Liver (tissue), 9 donors: ENCODE results near the gene SNAPIN. TPM values are rescaled to one million over a fixed set of nuclear protein-coding genes. Genes with fewer than 3 reads are reported as not detected.

Source experiments
- DNase-seq: peaks from one replicate; pipeline ENCODE4 v3.0.0-alpha.2; 2017; ENCODE audit warnings: low spot score
- H3K27ac ChIP-seq, 2 donors: one replicate each; pipeline ENCODE4 v1.7.0; 2013; ENCODE audit warnings: inconsistent platforms in 2 of 2, low read length in 2 of 2, control low read depth in 1 of 2, low read depth in 1 of 2, mild to moderate bottlenecking in 1 of 2
- H3K27me3 ChIP-seq, 4 donors: one replicate each; pipeline versions ENCODE4 v1.6.1 to v1.7.0; 2013; ENCODE audit warnings: low read length in 3 of 4, inconsistent platforms in 1 of 4, mild to moderate bottlenecking in 1 of 4, moderate library complexity in 1 of 4; ENCODE audit not compliant: control insufficient read depth in 4 of 4, insufficient read depth in 4 of 4
- H3K36me3 ChIP-seq, 4 donors: one replicate each; pipeline versions ENCODE4 v1.6.1 to v1.7.0; 2013; ENCODE audit warnings: low read length in 3 of 4, mild to moderate bottlenecking in 3 of 4, low read depth in 1 of 4, moderate library complexity in 1 of 4; ENCODE audit not compliant: control insufficient read depth in 4 of 4, insufficient read depth in 3 of 4
- H3K4me1 ChIP-seq, 4 donors: one replicate each; pipeline versions ENCODE4 v1.6.1 to v1.7.0; 2013; ENCODE audit warnings: low read length in 3 of 4, mild to moderate bottlenecking in 3 of 4, moderate library complexity in 1 of 4; ENCODE audit not compliant: control insufficient read depth in 4 of 4, insufficient read depth in 4 of 4
- H3K4me3 ChIP-seq, 3 donors: one replicate each; pipeline versions ENCODE4 v1.6.1 to v1.7.0; 2013; ENCODE audit warnings: low read length in 3 of 3, control low read depth in 1 of 3, low read depth in 1 of 3, mild to moderate bottlenecking in 1 of 3
- H3K9ac ChIP-seq, 2 donors: one replicate each; pipeline ENCODE4 v1.7.0; 2013; ENCODE audit warnings: low read length in 2 of 2, mild to moderate bottlenecking in 2 of 2, moderate library complexity in 2 of 2, control low read depth in 1 of 2, low read depth in 1 of 2
- H3K9me3 ChIP-seq, 4 donors: one replicate each; pipeline versions ENCODE4 v1.6.1 to v1.7.0; 2013; ENCODE audit warnings: low read length in 3 of 4; ENCODE audit not compliant: control insufficient read depth in 4 of 4
- EGR1 ChIP-seq, 2 donors: IDR thresholded peaks; 2 replicates each; pipeline ENCODE4 v1.6.1; 2016 to 2018; ENCODE audit warnings: antibody characterized with exemption in 2 of 2, low read depth in 2 of 2
- FOXA1 ChIP-seq: IDR thresholded peaks from 2 replicates; pipeline ENCODE4 v1.6.1; 2016; ENCODE audit warnings: antibody characterized with exemption
- FOXA2 ChIP-seq: IDR thresholded peaks from 2 replicates; pipeline ENCODE4 v1.6.1; 2016; ENCODE audit warnings: antibody characterized with exemption
- GABPA ChIP-seq, 2 donors: IDR thresholded peaks in 1 of 2; conservative IDR thresholded peaks in 1 of 2; 2 replicates each; pipeline ENCODE4 v1.6.1; 2016; ENCODE audit warnings: antibody characterized with exemption in 2 of 2, mild to moderate bottlenecking in 1 of 2, moderate library complexity in 1 of 2
- HNF4A ChIP-seq, 2 donors: conservative IDR thresholded peaks; 2 replicates each; pipeline ENCODE4 v1.6.1; 2016; ENCODE audit warnings: antibody characterized with exemption in 2 of 2, mild to moderate bottlenecking in 2 of 2
- HNF4G ChIP-seq: IDR thresholded peaks from 2 replicates; pipeline ENCODE4 v1.6.1; 2016; ENCODE audit warnings: antibody characterized with exemption
- JUND ChIP-seq, 2 donors: IDR thresholded peaks; 2 replicates each; pipeline ENCODE4 v1.6.1; 2016; ENCODE audit warnings: antibody characterized with exemption in 2 of 2
- NR2F2 ChIP-seq: IDR thresholded peaks from 2 replicates; pipeline ENCODE4 v1.6.1; 2016; ENCODE audit warnings: antibody characterized with exemption
- RAD21 ChIP-seq, 2 donors: IDR thresholded peaks; 2 replicates each; pipeline ENCODE4 v1.6.1; 2016; ENCODE audit warnings: antibody characterized with exemption in 2 of 2, mild to moderate bottlenecking in 2 of 2
- RXRA ChIP-seq, 2 donors: IDR thresholded peaks; 2 replicates each; pipeline ENCODE4 v1.6.1; 2017 to 2018; ENCODE audit warnings: antibody characterized with exemption in 2 of 2, mild to moderate bottlenecking in 1 of 2
- SP1 ChIP-seq: IDR thresholded peaks from 2 replicates; pipeline ENCODE4 v1.6.1; 2018; ENCODE audit warnings: antibody characterized with exemption, mild to moderate bottlenecking
- TAF1 ChIP-seq: conservative IDR thresholded peaks from 2 replicates; pipeline ENCODE4 v1.6.1; 2016; ENCODE audit warnings: antibody characterized with exemption, mild to moderate bottlenecking
- YY1 ChIP-seq: IDR thresholded peaks from 2 replicates; pipeline ENCODE4 v1.6.1; 2016; ENCODE audit warnings: antibody characterized with exemption, mild to moderate bottlenecking
- WGBS: extraction: QIAGEN DNeasy Blood & Tissue Kit; methylation state at CpG from one replicate; pipeline ENCODE4 v1.1.7; 2013; 5-methylcytosine and 5-hydroxymethylcytosine counted together
- polyA plus RNA-seq, 2 donors: library from polyadenylated mRNA; stranded (reverse) in 1 of 2; unstranded in 1 of 2; fragments of 200-250 nt in 1 of 2; fragments of >200 nt in 1 of 2; fragmentation: Nextera tagmentation in 1 of 2; extraction: Ambion mirVana in 1 of 2; gene quantifications; one replicate each; pipeline versions ENCODE4 v1.2.1 to v1.2.3, GENCODE V29; 2013 to 2015
- total RNA-seq, 2 donors: library from RNA; depleted of rRNA; stranded (reverse); fragments of >200 nt; gene quantifications; one replicate each; pipeline ENCODE4 v1.2.3, GENCODE V29; 2014
- TF ChIP-seq, protein P1 (sequence below): IDR thresholded peaks from 2 replicates; pipeline ENCODE4 v1.6.1; 2016; ENCODE audit warnings: antibody characterized with exemption
- TF ChIP-seq, protein P2 (sequence below): IDR thresholded peaks from 2 replicates; pipeline ENCODE4 v1.6.1; 2016; ENCODE audit warnings: antibody characterized with exemption, mild to moderate bottlenecking
- TF ChIP-seq, protein P3 (sequence below): IDR thresholded peaks from 2 replicates; pipeline ENCODE4 v1.6.1; 2016; ENCODE audit warnings: antibody characterized with exemption
- TF ChIP-seq, protein P4 (sequence below): fragments of 150-350 bp; IDR thresholded peaks from 2 replicates; pipeline ENCODE4 v1.5.1; 2017; ENCODE audit warnings: improper control_type of control experiment, low read depth, low read length; ENCODE audit not compliant: missing input control
- TF ChIP-seq, protein P5 (sequence below): IDR thresholded peaks from 2 replicates; pipeline ENCODE4 v1.6.1; 2016; ENCODE audit warnings: antibody characterized with exemption
- donor health status: healthy.
- donor health status: healthy.
- donor health status: healthy.
- donor health status: healthy.
- donor health status: healthy.

Gene SNAPIN
- total and polyA plus RNA-seq, 4 donors: 20.0 to 30.5 (median 24.2) TPM

DNA sequence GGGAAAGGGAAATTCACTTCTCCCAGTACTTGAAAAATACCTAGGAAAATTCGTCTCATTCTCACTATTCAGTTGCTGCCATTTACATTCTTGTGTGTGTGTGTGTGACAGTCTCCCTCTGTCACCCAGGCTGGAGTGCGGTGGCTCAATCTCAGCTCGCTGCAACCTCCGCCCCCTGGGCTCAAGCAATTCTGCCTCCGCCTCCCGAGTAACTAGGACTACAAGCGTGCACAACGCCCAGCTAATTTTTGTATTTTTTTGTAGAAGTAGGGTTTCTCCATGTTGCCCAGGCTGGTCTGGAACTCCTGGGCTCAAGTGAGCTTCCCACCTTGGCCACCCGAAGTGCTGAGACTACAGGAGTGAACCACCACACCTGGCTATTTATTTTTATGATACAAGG lies 1.2 kb downstream of the SNAPIN start:
- H3K4me3 ChIP-seq: peak overlapping the region in 2 of 3 donors; percentile 90 to 92
- H3K9ac ChIP-seq: no peak overlapping the region
- DNase-seq: no peak
- peaks cover 11 to 36% (median 33%) of the 10 kb centered on the region in 4 donors for H3K36me3 ChIP-seq
- H3K4me1 ChIP-seq: peaks cover 1 to 15% (median 13%) of the 10 kb centered on the region in 4 donors
- no peak overlapping the region for H3K27ac ChIP-seq
- H3K9me3 ChIP-seq: no peaks in the 10 kb centered on the region
- TF ChIP-seq GABPA (IDR thresholded peaks at IDR 0.05 in 1 of 2, conservative IDR thresholded peaks at IDR 0.05 in 1 of 2) (no peak), FOXA2 (no peak), RXRA (IDR thresholded peaks at IDR 0.05) (no peak), RAD21 (IDR thresholded peaks at IDR 0.05) (no peak), HNF4A (conservative IDR thresholded peaks at IDR 0.05) (no peak), JUND (IDR thresholded peaks at IDR 0.05) (no peak), NR2F2 (no peak)
- TF ChIP-seq, protein P1, sequence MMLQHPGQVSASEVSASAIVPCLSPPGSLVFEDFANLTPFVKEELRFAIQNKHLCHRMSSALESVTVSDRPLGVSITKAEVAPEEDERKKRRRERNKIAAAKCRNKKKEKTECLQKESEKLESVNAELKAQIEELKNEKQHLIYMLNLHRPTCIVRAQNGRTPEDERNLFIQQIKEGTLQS: no peak
- 79% methylated on average over 9 of the region's 9 CpGs for WGBS
- H3K27me3 ChIP-seq: no peaks in the 10 kb centered on the region

DNA sequence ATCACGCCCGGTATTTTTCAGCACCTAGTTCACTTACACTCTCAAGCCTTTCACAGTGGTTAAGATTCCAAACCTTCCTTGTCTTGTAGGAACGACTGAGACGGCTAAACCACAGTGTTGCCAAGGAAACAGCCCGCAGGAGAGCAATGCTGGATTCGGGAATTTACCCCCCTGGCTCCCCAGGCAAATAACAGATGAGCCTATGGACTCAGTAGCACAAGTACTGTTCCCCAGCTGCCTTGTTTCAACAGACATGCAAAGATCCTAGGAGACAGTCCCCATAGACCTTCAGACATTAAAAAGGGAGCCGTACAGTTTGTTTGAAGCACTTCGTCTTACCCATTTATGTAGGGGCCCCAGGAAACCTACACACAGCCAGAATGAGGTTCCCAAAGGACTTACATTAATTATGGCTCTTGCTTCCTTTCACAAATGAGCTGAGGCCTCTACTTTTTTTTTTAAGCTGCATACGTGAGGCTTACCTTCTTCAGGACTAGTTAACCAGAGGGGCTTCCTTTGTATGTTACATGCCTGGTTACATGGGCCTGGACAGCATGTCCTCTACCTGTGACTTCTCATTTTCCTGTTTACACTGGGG lies 2.7 kb downstream of the SNAPIN start:
- WGBS: 83% methylated on average over 9 of the region's 9 CpGs
- Histone ChIP-seq H3K36me3 (peaks cover 14 to 47% (median 43%) of the 10 kb centered on the region in 4 donors), H3K4me3 (no peak overlapping the region), H3K9me3 (no peaks in the 10 kb centered on the region), H3K27ac (no peak overlapping the region), H3K27me3 (no peaks in the 10 kb centered on the region), H3K9ac (no peak overlapping the region), H3K4me1 (peaks cover 1 to 29% (median 27%) of the 10 kb centered on the region in 4 donors)
- DNase-seq: no peak
- TF ChIP-seq FOXA1 (no peak), GABPA (IDR thresholded peaks at IDR 0.05 in 1 of 2, conservative IDR thresholded peaks at IDR 0.05 in 1 of 2) (no peak), RXRA (IDR thresholded peaks at IDR 0.05) (no peak), HNF4G (no peak), YY1 (no peak), JUND (IDR thresholded peaks at IDR 0.05) (no peak), FOXA2 (no peak), RAD21 (IDR thresholded peaks at IDR 0.05) (no peak), EGR1 (IDR thresholded peaks at IDR 0.05; ENCODE audit: low read depth in 2 of 2) (no peak), NR2F2 (no peak), HNF4A (conservative IDR thresholded peaks at IDR 0.05) (no peak), TAF1 (no peak), SP1 (no peak)
- TF ChIP-seq, protein P1: no peak
- TF ChIP-seq, protein P2, sequence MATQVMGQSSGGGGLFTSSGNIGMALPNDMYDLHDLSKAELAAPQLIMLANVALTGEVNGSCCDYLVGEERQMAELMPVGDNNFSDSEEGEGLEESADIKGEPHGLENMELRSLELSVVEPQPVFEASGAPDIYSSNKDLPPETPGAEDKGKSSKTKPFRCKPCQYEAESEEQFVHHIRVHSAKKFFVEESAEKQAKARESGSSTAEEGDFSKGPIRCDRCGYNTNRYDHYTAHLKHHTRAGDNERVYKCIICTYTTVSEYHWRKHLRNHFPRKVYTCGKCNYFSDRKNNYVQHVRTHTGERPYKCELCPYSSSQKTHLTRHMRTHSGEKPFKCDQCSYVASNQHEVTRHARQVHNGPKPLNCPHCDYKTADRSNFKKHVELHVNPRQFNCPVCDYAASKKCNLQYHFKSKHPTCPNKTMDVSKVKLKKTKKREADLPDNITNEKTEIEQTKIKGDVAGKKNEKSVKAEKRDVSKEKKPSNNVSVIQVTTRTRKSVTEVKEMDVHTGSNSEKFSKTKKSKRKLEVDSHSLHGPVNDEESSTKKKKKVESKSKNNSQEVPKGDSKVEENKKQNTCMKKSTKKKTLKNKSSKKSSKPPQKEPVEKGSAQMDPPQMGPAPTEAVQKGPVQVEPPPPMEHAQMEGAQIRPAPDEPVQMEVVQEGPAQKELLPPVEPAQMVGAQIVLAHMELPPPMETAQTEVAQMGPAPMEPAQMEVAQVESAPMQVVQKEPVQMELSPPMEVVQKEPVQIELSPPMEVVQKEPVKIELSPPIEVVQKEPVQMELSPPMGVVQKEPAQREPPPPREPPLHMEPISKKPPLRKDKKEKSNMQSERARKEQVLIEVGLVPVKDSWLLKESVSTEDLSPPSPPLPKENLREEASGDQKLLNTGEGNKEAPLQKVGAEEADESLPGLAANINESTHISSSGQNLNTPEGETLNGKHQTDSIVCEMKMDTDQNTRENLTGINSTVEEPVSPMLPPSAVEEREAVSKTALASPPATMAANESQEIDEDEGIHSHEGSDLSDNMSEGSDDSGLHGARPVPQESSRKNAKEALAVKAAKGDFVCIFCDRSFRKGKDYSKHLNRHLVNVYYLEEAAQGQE: no peak
- TF ChIP-seq, protein P3, sequence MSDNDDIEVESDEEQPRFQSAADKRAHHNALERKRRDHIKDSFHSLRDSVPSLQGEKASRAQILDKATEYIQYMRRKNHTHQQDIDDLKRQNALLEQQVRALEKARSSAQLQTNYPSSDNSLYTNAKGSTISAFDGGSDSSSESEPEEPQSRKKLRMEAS: no peak
- TF ChIP-seq, protein P4, sequence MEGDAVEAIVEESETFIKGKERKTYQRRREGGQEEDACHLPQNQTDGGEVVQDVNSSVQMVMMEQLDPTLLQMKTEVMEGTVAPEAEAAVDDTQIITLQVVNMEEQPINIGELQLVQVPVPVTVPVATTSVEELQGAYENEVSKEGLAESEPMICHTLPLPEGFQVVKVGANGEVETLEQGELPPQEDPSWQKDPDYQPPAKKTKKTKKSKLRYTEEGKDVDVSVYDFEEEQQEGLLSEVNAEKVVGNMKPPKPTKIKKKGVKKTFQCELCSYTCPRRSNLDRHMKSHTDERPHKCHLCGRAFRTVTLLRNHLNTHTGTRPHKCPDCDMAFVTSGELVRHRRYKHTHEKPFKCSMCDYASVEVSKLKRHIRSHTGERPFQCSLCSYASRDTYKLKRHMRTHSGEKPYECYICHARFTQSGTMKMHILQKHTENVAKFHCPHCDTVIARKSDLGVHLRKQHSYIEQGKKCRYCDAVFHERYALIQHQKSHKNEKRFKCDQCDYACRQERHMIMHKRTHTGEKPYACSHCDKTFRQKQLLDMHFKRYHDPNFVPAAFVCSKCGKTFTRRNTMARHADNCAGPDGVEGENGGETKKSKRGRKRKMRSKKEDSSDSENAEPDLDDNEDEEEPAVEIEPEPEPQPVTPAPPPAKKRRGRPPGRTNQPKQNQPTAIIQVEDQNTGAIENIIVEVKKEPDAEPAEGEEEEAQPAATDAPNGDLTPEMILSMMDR: no peak
- TF ChIP-seq, protein P5, sequence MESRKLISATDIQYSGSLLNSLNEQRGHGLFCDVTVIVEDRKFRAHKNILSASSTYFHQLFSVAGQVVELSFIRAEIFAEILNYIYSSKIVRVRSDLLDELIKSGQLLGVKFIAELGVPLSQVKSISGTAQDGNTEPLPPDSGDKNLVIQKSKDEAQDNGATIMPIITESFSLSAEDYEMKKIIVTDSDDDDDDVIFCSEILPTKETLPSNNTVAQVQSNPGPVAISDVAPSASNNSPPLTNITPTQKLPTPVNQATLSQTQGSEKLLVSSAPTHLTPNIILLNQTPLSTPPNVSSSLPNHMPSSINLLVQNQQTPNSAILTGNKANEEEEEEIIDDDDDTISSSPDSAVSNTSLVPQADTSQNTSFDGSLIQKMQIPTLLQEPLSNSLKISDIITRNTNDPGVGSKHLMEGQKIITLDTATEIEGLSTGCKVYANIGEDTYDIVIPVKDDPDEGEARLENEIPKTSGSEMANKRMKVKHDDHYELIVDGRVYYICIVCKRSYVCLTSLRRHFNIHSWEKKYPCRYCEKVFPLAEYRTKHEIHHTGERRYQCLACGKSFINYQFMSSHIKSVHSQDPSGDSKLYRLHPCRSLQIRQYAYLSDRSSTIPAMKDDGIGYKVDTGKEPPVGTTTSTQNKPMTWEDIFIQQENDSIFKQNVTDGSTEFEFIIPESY: no peak
